ENCODE results near the gene TRDMT1.

DNA sequence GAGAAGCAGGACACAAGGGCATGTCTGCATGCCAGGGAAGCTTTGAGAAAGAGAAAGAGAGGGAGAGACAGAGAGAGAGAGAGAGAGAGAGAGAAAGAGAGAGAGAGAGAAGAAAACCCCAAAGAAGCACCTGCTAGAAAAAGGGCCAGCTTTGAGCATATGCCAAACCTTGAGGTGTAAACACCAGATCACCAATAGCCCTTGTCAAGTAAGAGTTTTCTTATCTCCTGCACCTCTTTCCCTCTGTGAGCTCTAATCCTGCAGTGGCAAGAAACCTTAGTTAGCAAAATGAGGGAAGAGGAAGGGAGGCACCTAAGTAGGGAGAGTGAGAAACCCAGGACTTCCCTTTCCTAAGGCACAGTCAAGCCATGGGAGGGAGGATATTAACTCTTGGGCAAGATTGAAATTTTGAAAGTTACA lies 11.3 kb upstream of the TRDMT1 start:
- TF ChIP-seq, protein P1, sequence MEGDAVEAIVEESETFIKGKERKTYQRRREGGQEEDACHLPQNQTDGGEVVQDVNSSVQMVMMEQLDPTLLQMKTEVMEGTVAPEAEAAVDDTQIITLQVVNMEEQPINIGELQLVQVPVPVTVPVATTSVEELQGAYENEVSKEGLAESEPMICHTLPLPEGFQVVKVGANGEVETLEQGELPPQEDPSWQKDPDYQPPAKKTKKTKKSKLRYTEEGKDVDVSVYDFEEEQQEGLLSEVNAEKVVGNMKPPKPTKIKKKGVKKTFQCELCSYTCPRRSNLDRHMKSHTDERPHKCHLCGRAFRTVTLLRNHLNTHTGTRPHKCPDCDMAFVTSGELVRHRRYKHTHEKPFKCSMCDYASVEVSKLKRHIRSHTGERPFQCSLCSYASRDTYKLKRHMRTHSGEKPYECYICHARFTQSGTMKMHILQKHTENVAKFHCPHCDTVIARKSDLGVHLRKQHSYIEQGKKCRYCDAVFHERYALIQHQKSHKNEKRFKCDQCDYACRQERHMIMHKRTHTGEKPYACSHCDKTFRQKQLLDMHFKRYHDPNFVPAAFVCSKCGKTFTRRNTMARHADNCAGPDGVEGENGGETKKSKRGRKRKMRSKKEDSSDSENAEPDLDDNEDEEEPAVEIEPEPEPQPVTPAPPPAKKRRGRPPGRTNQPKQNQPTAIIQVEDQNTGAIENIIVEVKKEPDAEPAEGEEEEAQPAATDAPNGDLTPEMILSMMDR (IDR thresholded peaks at IDR 0.05; ENCODE audit: insufficient read depth, low read depth, low read length) = no peak
- no peak for TF ChIP-seq EZH2 (IDR thresholded peaks at IDR 0.05; ENCODE audit: insufficient read depth, low read length)
